ENCODE data around the gene NUP210.

NUP210 gene

GRCh38 chr3:13359916-13360315 is 60.2 kb downstream of the NUP210 start:
- peak overlapping the region; percentile 17 for H3K27ac Mint-ChIP-seq
- peaks cover 27% of the 10 kb centered on the region for H3K4me1 Mint-ChIP-seq
- peaks cover 100% of the 10 kb centered on the region for H3K36me3 Mint-ChIP-seq
- no peaks in the 10 kb centered on the region for H3K9me3 Mint-ChIP-seq
- DNase-seq (ENCODE audit: low spot score in 2 of 2) (no peak), ATAC-seq (no peak)
- no peak overlapping the region for H3K4me3 Mint-ChIP-seq

GRCh38 chr3:13358643-13359042 is 61.5 kb downstream of the NUP210 start:
- DNase-seq (ENCODE audit: low spot score in 2 of 2) (no peak), ATAC-seq (no peak)
- H3K36me3 Mint-ChIP-seq: peaks cover 100% of the 10 kb centered on the region
- H3K27ac Mint-ChIP-seq: peak overlapping the region; percentile 69
- H3K4me3 Mint-ChIP-seq: no peak overlapping the region
- H3K4me1 Mint-ChIP-seq: peaks cover 24% of the 10 kb centered on the region
- H3K9me3 Mint-ChIP-seq: no peaks in the 10 kb centered on the region

- peaks cover 27% of the 10 kb centered on the region for H3K4me1 Mint-ChIP-seq
- peaks cover 100% of the 10 kb centered on the region for H3K36me3 Mint-ChIP-seq
- no peak overlapping the region for H3K4me3 Mint-ChIP-seq
- ATAC-seq (no peak), DNase-seq (ENCODE audit: low spot score in 2 of 2) (no peak)
- H3K9me3 Mint-ChIP-seq: no peaks in the 10 kb centered on the region
- peak overlapping the region; percentile 69 for H3K27ac Mint-ChIP-seq
These were observed 62.1 kb downstream of the NUP210 start for GRCh38 chr3:13358051-13358450.

GRCh38 chr3:13357074-13357473 is 63.0 kb downstream of the NUP210 start:
- Mint-ChIP-seq H3K4me3 (no peak overlapping the region), H3K9me3 (no peaks in the 10 kb centered on the region), H3K4me1 (peaks cover 29% of the 10 kb centered on the region), H3K27ac (peak overlapping the region; percentile 9), H3K36me3 (peaks cover 99% of the 10 kb centered on the region)
- ATAC-seq (no peak), DNase-seq (ENCODE audit: low spot score in 2 of 2) (no peak)

GRCh38 chr3:13353936-13354542 is 66.1 kb downstream of the NUP210 start:
- peak overlapping the region; percentile 94 for H3K27ac Mint-ChIP-seq
- H3K4me1 Mint-ChIP-seq: peaks cover 41% of the 10 kb centered on the region
- peaks cover 98% of the 10 kb centered on the region for H3K36me3 Mint-ChIP-seq
- ATAC-seq: no peak
- no peak for DNase-seq (ENCODE audit: low spot score in 2 of 2)
- H3K4me3 Mint-ChIP-seq: no peak overlapping the region
- H3K9me3 Mint-ChIP-seq: no peaks in the 10 kb centered on the region

- ATAC-seq (no peak), DNase-seq (ENCODE audit: low spot score in 2 of 2) (no peak)
- Mint-ChIP-seq H3K4me3 (no peak overlapping the region), H3K27ac (peak overlapping the region; percentile 94), H3K36me3 (peaks cover 98% of the 10 kb centered on the region), H3K9me3 (no peaks in the 10 kb centered on the region), H3K4me1 (peaks cover 42% of the 10 kb centered on the region)
These were observed 66.6 kb downstream of the NUP210 start for GRCh38 chr3:13353506-13353905.

GRCh38 chr3:13352621-13353131 is 67.4 kb downstream of the NUP210 start:
- Mint-ChIP-seq H3K27ac (peak overlapping the region; percentile 94), H3K4me1 (peaks cover 40% of the 10 kb centered on the region), H3K36me3 (peaks cover 98% of the 10 kb centered on the region), H3K9me3 (no peaks in the 10 kb centered on the region), H3K4me3 (no peak overlapping the region)
- no peak for DNase-seq (ENCODE audit: low spot score in 2 of 2)
- ATAC-seq: peak; percentile 64

GRCh38 chr3:13349823-13350222 is 70.3 kb downstream of the NUP210 start:
- H3K27ac Mint-ChIP-seq: peak overlapping the region; percentile 20
- H3K9me3 Mint-ChIP-seq: no peaks in the 10 kb centered on the region
- ATAC-seq (no peak), DNase-seq (ENCODE audit: low spot score in 2 of 2) (no peak)
- H3K4me3 Mint-ChIP-seq: no peak overlapping the region
- peaks cover 96% of the 10 kb centered on the region for H3K36me3 Mint-ChIP-seq
- H3K4me1 Mint-ChIP-seq: peaks cover 55% of the 10 kb centered on the region

- H3K9me3 Mint-ChIP-seq: no peaks in the 10 kb centered on the region
- H3K4me3 Mint-ChIP-seq: no peak overlapping the region
- H3K4me1 Mint-ChIP-seq: peaks cover 64% of the 10 kb centered on the region
- peaks cover 96% of the 10 kb centered on the region for H3K36me3 Mint-ChIP-seq
- DNase-seq (ENCODE audit: low spot score in 2 of 2) (no peak), ATAC-seq (no peak)
- H3K27ac Mint-ChIP-seq: peak overlapping the region; percentile 87
These were observed 71.3 kb downstream of the NUP210 start for GRCh38 chr3:13348661-13349396.

GRCh38 chr3:13348100-13348499 is 72.0 kb downstream of the NUP210 start:
- no peaks in the 10 kb centered on the region for H3K9me3 Mint-ChIP-seq
- no peak overlapping the region for H3K4me3 Mint-ChIP-seq
- DNase-seq (ENCODE audit: low spot score in 2 of 2) (no peak), ATAC-seq (no peak)
- H3K27ac Mint-ChIP-seq: peak overlapping the region; percentile 87
- H3K36me3 Mint-ChIP-seq: peaks cover 96% of the 10 kb centered on the region
- H3K4me1 Mint-ChIP-seq: peaks cover 57% of the 10 kb centered on the region

GRCh38 chr3:13347390-13347950 is 72.7 kb downstream of the NUP210 start:
- Mint-ChIP-seq H3K36me3 (peaks cover 96% of the 10 kb centered on the region), H3K27ac (peak overlapping the region; percentile 87), H3K4me3 (no peak overlapping the region), H3K9me3 (no peaks in the 10 kb centered on the region), H3K4me1 (peaks cover 51% of the 10 kb centered on the region)
- ATAC-seq (no peak), DNase-seq (ENCODE audit: low spot score in 2 of 2) (no peak)

- ATAC-seq (peak; percentile 86), DNase-seq (ENCODE audit: low spot score in 2 of 2) (peak; percentile 22 to 57)
- Mint-ChIP-seq H3K4me1 (peaks cover 49% of the 10 kb centered on the region), H3K9me3 (no peaks in the 10 kb centered on the region), H3K27ac (peak overlapping the region; percentile 87), H3K36me3 (peaks cover 97% of the 10 kb centered on the region), H3K4me3 (no peak overlapping the region)
These were observed 73.4 kb downstream of the NUP210 start for GRCh38 chr3:13346481-13347389.

GRCh38 chr3:13345772-13346171 is 74.3 kb downstream of the NUP210 start:
- no peak overlapping the region for H3K4me3 Mint-ChIP-seq
- no peaks in the 10 kb centered on the region for H3K9me3 Mint-ChIP-seq
- H3K4me1 Mint-ChIP-seq: peaks cover 49% of the 10 kb centered on the region
- DNase-seq (ENCODE audit: low spot score in 2 of 2): no peak
- peak overlapping the region; percentile 87 for H3K27ac Mint-ChIP-seq
- no peak for ATAC-seq
- peaks cover 97% of the 10 kb centered on the region for H3K36me3 Mint-ChIP-seq

- Mint-ChIP-seq H3K36me3 (peaks cover 97% of the 10 kb centered on the region), H3K4me1 (peaks cover 45% of the 10 kb centered on the region)
These were observed 74.8 kb downstream of the NUP210 start for GRCh38 chr3:13345284-13345683.

GRCh38 chr3:13344663-13345062 is 75.5 kb downstream of the NUP210 start:
- Mint-ChIP-seq H3K36me3 (peaks cover 97% of the 10 kb centered on the region), H3K27ac (peak overlapping the region; percentile 91), H3K9me3 (no peaks in the 10 kb centered on the region), H3K4me3 (no peak overlapping the region), H3K4me1 (peaks cover 40% of the 10 kb centered on the region)
- DNase-seq (ENCODE audit: low spot score in 2 of 2) (no peak), ATAC-seq (no peak)

More at GRCh38 chr3:13345284-13345683, 74.8 kb downstream of the NUP210 start:
- ATAC-seq: no peak
- H3K4me3 Mint-ChIP-seq: no peak overlapping the region
- no peak for DNase-seq (ENCODE audit: low spot score in 2 of 2)
- H3K9me3 Mint-ChIP-seq: no peaks in the 10 kb centered on the region
- H3K27ac Mint-ChIP-seq: peak overlapping the region; percentile 91

All from stimulated activated effector memory CD8-positive, alpha-beta T cell treated with anti-CD3 and anti-CD28 coated beads, Interleukin-12 subunit alpha, Interleukin-12 subunit beta, amount 100 ng/mL, for 72 hours (primary cell).